ENCODE measurements around the gene PLCD1. TPM values are rescaled to one million over a fixed set of nuclear protein-coding genes. Genes with fewer than 3 reads are reported as not detected.

Gene PLCD1
- total RNA-seq, 1 experiment from 2014 or later, result 13.5 TPM

- intact Hi-C loops (cut with micrococcal nuclease; ENCODE audit: unreplicated experiment), result loop anchor here (1.0 kb wide), 1 partner anchor 41 kb away; no protein-coding TSS in a partner anchor
- no peak overlapping the region for H3K4me3 ChIP-seq
- H3K79me2 ChIP-seq (ENCODE audit: low read depth), result peaks cover 8% of the 10 kb centered on the region; the same call in 1 of the 2 replicates
- H3K4me2 ChIP-seq, result peak overlapping the region; percentile 45
- H2AFZ ChIP-seq, result no peak overlapping the region
- BruUV-seq (replicated peaks), result no TSS peak
- H3K9me3 ChIP-seq (ENCODE audit: insufficient read depth, low read depth), result no peaks in the 10 kb centered on the region
- H3K27ac ChIP-seq, result peak overlapping the region; percentile 49
- CTCF ChIA-PET, result no interaction called here
- no peak for TF ChIP-seq CTCF (conservative IDR thresholded peaks at IDR 0.05)
- TF ChIP-seq EZH2 (IDR thresholded peaks at IDR 0.05; ENCODE audit: low read depth), result no peak
- no peaks in the 10 kb centered on the region for H3K36me3 ChIP-seq (ENCODE audit: low read depth)
- H3F3A ChIP-seq (ENCODE audit: insufficient read depth, low read depth), result peaks cover 22% of the 10 kb centered on the region; the same call in 1 of the 2 replicates
- H3K9me2 ChIP-seq (ENCODE audit: insufficient read depth), result no peaks in the 10 kb centered on the region
- no peaks in the 10 kb centered on the region for H4K20me1 ChIP-seq (ENCODE audit: insufficient read depth)
- DNase-seq, result no peak
- H3K27me3 ChIP-seq (ENCODE audit: insufficient read depth, low read depth), result no peaks in the 10 kb centered on the region
- POLR2A ChIA-PET (ENCODE audit: unreplicated experiment), result no interaction called here
- H3K4me1 ChIP-seq (replicated peaks; ENCODE audit: insufficient read depth), result peaks cover 66% of the 10 kb centered on the region
These were observed 41.7 kb downstream of the PLCD1 start for GRCh38 chr3:37987751-37988179.

GRCh38 chr3:37987315-37987697, 42.1 kb downstream of the PLCD1 start:
- no peaks in the 10 kb centered on the region for H3K9me3 ChIP-seq (ENCODE audit: insufficient read depth, low read depth)
- POLR2A ChIA-PET (ENCODE audit: unreplicated experiment), result no interaction called here
- no peak for DNase-seq
- H3K27me3 ChIP-seq (ENCODE audit: insufficient read depth, low read depth), result no peaks in the 10 kb centered on the region
- TF ChIP-seq CTCF (conservative IDR thresholded peaks at IDR 0.05) (no peak), EZH2 (IDR thresholded peaks at IDR 0.05; ENCODE audit: low read depth) (no peak)
- H3K27ac ChIP-seq, result peak overlapping the region; percentile 49
- no peak overlapping the region for H2AFZ ChIP-seq
- H3K36me3 ChIP-seq (ENCODE audit: low read depth), result no peaks in the 10 kb centered on the region
- H3K4me2 ChIP-seq, result peak overlapping the region; percentile 45
- H3K9me2 ChIP-seq (ENCODE audit: insufficient read depth), result no peaks in the 10 kb centered on the region
- intact Hi-C loops (cut with micrococcal nuclease; ENCODE audit: unreplicated experiment), result loop anchor here (1.0 kb wide), 1 partner anchor 41 kb away; no protein-coding TSS in a partner anchor
- peaks cover 18% of the 10 kb centered on the region; the same call in 1 of the 2 replicates for H3F3A ChIP-seq (ENCODE audit: insufficient read depth, low read depth)
- BruUV-seq (replicated peaks), result no TSS peak
- H3K4me1 ChIP-seq (replicated peaks; ENCODE audit: insufficient read depth), result peaks cover 62% of the 10 kb centered on the region
- H3K4me3 ChIP-seq, result no peak overlapping the region
- no peaks in the 10 kb centered on the region for H4K20me1 ChIP-seq (ENCODE audit: insufficient read depth)
- peaks cover 8% of the 10 kb centered on the region; the same call in 1 of the 2 replicates for H3K79me2 ChIP-seq (ENCODE audit: low read depth)
- CTCF ChIA-PET, result no interaction called here

GRCh38 chr3:37986479-37987314, 42.7 kb downstream of the PLCD1 start:
- Histone ChIP-seq H3K9me2 (ENCODE audit: insufficient read depth) (no peaks in the 10 kb centered on the region), H3K9me3 (ENCODE audit: insufficient read depth, low read depth) (no peaks in the 10 kb centered on the region), H3K4me3 (no peak overlapping the region), H3K27ac (peak overlapping the region; percentile 56), H4K20me1 (ENCODE audit: insufficient read depth) (no peaks in the 10 kb centered on the region), H3K4me2 (peak overlapping the region; percentile 45), H3K79me2 (ENCODE audit: low read depth) (peaks cover 3% of the 10 kb centered on the region; the same call in 1 of the 2 replicates), H3F3A (ENCODE audit: insufficient read depth, low read depth) (peaks cover 15% of the 10 kb centered on the region; the same call in 1 of the 2 replicates), H3K27me3 (ENCODE audit: insufficient read depth, low read depth) (no peaks in the 10 kb centered on the region), H3K36me3 (ENCODE audit: low read depth) (no peaks in the 10 kb centered on the region), H3K4me1 (replicated peaks; ENCODE audit: insufficient read depth) (peaks cover 57% of the 10 kb centered on the region), H2AFZ (no peak overlapping the region)
- ChIA-PET POLR2A (ENCODE audit: unreplicated experiment) (no interaction called here), CTCF (no interaction called here)
- intact Hi-C loops (cut with micrococcal nuclease; ENCODE audit: unreplicated experiment), result loop anchor here (1.0 kb wide), 1 partner anchor 40 kb away; no protein-coding TSS in a partner anchor
- peak; percentile 89 to 94 for DNase-seq
- TF ChIP-seq EZH2 (IDR thresholded peaks at IDR 0.05; ENCODE audit: low read depth), result no peak
- TF ChIP-seq CTCF (conservative IDR thresholded peaks at IDR 0.05), result no peak
- BruUV-seq (replicated peaks), result no TSS peak
